HG02642 (cell line): Measurements from ENCODE around the gene MIS18BP1.
"Not testable (repeated sequence)": the region's sequence is repeated elsewhere in the genome, so short reads cannot be mapped to it uniquely, and the experiment has no call there.

Source experiments
- ATAC-seq: cut with Tn5 transposase; IDR thresholded peaks from one replicate; pipeline ENCODE4 v1.9.1; 2021; ENCODE audit warnings: mild to moderate bottlenecking; ENCODE audit not compliant: unreplicated experiment, poor library complexity

The MIS18BP1 gene

GRCh38 chr14:45247427-45247826 is 5.6 kb downstream of the MIS18BP1 start:
- no peak for ATAC-seq

DNA sequence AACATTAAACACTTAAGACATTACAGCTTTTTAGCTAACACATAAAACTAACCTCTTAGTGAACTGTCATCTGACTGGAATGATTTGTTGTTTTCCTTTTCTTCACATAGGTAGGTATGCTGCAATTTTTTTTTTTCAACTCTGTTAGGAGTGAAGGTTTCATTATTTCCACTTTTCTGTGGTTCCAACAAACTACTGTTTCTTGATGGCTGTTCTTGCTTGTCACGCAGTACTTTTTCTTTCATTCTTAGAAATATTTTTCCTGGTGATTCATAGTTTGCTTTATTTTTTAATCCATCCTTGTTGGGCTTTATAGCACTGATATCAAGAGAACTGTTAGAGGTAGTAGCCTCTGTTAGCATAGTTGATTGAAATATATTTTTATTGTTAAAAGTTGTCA is 6.3 kb downstream of the MIS18BP1 start:
- no peak for ATAC-seq

GRCh38 chr14:45246151-45246550 is 6.9 kb downstream of the MIS18BP1 start:
- no peak for ATAC-seq

GRCh38 chr14:45242706-45243105 is 10.3 kb downstream of the MIS18BP1 start:
- ATAC-seq = no peak

DNA sequence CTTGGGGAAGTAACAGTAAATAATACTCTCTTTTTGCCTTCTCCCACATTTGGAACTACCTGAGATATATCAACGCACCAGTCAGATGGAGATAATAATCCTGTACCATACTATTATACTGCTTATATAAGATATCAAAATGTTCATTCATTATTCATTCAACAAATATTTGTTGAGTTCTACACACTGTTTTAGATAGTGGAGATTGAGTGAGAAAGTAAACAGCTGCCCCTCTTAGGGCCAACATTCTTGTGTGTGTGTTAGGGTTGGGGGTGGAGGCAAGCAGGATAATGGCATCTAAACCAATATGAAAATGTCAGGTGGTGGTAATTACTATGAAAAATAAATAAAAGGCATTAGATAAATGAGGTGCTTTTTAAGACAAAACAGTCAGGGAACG is 14.0 kb downstream of the MIS18BP1 start:
- ATAC-seq = no peak

- ATAC-seq = no peak
Observed at GRCh38 chr14:45227566-45227965, 25.4 kb downstream of the MIS18BP1 start.

DNA sequence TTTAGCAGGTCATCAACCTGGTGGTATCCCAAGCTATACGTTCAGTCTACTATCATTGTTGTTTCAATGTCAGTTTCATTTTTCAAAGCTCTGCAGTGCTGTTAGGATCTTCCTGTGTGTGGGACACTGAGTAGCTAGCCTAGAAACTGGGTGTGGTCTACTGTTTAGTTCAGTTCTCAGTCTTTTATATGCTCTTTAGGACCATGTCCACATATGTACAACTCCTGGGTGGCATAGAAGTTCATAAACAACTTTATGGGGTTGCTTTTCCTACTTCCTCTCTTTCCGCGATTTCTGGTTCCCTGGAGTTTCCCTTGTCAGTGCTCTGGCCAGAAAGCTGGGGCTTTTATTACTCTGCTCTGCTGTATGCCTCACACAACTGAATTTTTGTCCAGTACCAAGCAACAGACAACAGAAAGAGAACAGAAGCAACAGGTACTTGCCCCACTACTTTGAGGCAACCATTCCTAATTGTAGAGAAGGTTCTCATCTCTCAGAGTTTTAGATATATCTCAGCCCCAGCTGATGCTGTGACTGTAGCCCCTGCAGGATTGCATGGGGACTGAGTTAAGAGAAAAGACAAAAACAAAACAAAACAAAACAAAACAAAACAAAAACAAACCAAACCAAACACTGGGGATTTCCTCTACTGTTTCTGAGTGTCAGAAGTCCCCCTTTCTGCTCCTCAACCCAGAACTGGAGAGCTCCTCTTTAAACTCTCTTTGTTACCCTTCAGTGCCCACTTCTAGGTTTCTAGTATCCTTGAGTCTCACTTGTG is 30.3 kb downstream of the MIS18BP1 start:
- peak; percentile 58 for ATAC-seq

GRCh38 chr14:45214341-45214740 is 38.7 kb downstream of the MIS18BP1 start:
- not testable (repeated sequence) for ATAC-seq

DNA sequence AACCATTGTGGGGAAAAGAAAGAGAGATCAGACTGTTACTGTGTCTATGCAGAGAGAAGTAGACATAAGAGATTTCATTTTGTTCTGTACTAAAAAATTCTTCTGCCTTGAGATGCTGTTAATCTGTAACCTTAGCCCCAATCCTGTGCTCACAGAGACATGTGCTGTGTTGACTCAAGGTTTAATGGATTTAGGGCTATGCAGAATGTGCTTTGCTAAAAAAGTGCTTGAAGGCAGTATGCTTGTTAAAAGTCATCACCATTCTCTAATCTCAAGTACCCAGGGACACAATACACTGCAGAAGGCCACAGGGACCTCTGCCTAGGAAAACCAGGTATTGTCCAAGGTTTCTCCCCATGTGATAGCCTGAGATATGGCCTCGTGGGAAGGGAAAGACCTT is 39.3 kb downstream of the MIS18BP1 start:
- ATAC-seq = not testable (repeated sequence)

GRCh38 chr14:45212231-45212630 is 40.8 kb downstream of the MIS18BP1 start:
- no peak for ATAC-seq

DNA sequence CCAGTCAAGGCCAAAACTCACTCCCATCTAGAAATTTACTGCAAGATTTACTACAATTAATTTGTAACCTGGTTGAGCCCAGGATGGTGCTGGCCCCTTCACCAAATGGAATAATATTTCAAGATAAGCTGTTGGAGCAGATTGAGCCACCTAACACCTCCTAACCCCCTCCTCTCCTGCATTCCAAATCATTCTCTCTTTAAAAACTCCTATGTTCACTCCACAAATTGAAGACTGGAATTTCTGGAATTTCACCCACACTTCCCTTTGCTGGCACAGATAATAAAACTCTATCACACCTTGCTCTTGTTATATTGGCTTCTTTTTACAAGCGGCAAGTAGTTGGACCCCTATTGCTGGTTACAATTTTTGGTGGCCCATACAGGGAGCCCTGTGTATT is 41.7 kb downstream of the MIS18BP1 start:
- ATAC-seq = no peak

DNA sequence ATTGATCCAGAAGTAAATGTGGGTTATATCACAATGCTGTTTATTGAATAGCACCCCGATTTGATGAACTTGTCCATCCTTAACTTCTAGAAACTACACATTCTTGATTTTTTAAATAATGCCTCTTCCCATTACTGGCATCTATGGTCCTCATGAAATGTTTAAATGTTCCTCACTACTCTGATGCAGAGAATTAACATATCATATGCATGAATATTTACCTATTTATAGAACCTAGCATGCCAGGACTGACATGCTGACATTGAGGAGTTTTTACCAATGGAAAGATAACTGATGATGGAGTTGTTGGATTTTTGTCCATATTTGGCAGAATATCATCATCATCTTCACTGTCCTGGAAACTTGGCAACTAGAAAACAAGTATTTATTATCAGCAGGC is 42.8 kb downstream of the MIS18BP1 start:
- ATAC-seq = no peak

- no peak for ATAC-seq
Observed at GRCh38 chr14:45204241-45204640, 48.8 kb downstream of the MIS18BP1 start.

- peak; percentile 89 for ATAC-seq
Observed at GRCh38 chr14:45201905-45202304, 51.1 kb downstream of the MIS18BP1 start.

DNA sequence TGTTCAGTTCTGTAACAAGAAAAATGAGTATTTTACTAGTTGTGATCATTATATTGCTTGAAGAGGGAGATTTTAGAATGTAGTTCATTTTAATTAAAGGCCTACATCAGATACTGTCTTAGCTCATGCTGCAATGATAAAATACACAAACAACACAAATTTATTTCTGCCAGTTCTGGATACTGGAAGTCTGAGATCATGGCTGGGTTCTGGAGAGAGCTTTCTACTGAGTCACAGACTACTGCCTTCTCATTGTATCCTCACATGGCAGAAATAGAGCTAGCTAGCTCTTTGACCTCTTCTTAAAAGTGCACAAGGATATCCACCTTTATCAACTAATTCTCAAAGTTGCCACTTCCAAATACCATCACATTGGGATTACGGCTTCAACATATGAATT is 53.8 kb downstream of the MIS18BP1 start:
- ATAC-seq = no peak

- no peak for ATAC-seq
Observed at GRCh38 chr14:45198551-45198950, 54.5 kb downstream of the MIS18BP1 start.

- ATAC-seq = no peak
Observed at GRCh38 chr14:45194964-45195363, 58.0 kb downstream of the MIS18BP1 start.

GRCh38 chr14:45185100-45185814 is 67.7 kb downstream of the MIS18BP1 start:
- no peak for ATAC-seq

DNA sequence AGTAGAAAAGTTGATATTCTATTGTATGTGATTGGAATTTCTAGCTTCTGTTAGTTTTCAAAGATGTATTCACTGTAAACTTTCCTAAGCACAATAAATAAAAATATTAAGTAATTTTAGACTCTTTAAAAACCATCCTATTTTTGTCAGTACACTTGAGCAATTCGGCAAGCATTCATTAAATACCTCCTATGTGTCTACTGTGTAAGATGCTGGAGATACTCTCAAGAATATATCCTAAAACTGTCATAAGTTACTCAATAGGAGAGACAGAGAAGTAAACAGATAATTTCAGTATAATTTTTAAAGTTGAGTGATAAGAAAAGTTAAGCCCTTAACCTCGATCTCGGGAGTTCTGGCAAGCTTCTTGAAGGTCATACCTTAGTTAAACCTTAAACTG is 71.2 kb downstream of the MIS18BP1 start:
- no peak for ATAC-seq

GRCh38 chr14:45181329-45181728 is 71.7 kb downstream of the MIS18BP1 start:
- ATAC-seq = no peak

DNA sequence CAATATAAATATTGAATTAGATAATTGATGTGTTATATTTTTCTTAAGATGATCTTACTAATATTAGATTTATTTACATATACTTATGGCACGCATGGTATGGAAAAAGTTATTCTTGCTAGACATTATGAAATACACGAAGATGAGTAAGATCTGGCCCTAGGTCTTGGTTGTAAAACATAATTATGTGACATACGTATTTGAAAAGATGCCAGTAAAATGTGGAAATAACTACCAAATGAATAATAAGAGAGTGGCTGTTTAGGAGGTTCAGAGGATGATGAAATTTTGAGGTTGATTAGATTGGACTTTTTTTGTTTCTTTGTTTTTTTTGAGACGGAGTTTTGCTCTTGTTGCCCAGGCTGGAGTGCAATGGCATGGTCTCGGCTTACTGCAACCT is 75.9 kb downstream of the MIS18BP1 start:
- no peak for ATAC-seq

DNA sequence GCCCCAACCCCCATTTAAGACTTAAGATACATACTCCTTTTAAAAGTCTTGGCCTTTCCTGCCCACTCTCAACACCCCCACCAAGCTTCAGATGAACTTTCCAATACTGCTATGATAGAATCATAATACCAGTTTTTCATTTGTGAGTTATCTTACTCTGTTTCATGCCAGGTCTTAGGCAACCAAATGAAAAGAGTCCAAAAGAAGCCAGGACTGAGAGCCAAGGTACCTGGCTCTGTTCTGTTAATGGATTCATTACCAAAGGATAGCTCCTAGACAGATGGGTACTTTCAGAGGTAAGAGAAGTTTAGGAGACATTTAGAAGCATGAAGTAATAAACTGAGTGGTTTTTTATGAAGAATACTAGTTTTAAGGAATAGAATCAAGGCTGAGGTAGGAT is 83.1 kb downstream of the MIS18BP1 start:
- ATAC-seq = no peak
